GM21526 (cell line): ENCODE results near the gene KDM5A.

Experiments used
- ATAC-seq: cut with Tn5 transposase; IDR thresholded peaks from one replicate; pipeline ENCODE4 v1.9.1; 2021; ENCODE audit warnings: moderate library complexity; ENCODE audit not compliant: unreplicated experiment, low FRiP score

KDM5A gene

DNA sequence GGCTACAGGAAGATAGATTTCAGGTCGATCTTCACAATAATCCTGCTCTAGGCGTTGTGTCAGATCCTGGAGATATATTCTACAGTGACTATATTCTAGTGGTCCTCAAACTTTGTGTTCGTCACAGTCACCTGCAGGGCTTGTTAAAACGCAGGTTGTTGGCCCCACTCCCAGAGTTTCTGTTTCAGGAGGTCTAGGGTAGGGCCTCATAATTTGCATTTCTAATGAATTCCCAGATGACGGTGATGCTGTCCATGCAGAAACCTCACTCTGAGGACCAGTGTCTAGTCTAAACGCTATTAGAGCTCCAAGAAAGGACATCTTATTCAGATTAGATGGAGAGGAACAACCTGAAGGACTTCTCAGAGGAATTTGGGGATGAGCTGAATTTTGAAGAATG lies 113.3 kb downstream of the KDM5A start:
- no peak for ATAC-seq

DNA sequence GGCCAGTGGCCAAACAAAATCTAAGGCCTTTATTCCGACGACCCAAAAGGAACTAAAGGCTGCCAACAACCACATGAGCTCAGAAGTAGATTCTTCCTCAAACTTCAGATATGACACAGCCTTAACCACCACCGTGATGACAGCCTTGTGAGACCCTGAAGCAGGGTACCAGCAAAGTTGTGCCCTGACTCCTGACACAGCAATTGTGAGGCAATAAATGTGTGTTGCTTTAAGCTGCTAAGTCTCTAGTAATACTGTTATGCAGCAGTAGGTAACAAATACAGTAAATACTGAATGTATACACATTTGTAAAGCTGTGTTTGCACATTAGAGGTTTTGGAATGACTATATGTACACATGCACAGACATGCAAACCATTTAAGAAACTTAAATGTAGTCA lies 115.7 kb downstream of the KDM5A start:
- no peak for ATAC-seq

DNA sequence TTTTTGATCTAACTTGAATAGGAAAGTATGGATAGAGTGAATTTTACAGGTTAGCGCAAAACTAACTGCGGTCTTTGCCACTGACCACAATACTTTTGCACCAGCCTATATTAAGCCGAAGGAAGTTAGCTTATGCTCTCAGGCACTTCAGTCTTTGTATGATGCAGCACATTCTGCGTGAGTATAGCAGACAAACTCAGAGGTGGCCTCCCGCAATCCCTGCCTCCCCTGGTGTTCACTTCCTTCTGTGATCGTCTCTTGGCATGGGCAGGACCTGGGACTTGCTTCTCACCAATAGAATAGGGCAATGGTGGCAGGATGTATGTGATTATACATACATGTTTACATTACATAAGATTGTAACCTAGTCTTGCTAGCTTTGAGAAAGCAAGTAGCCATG lies 116.2 kb downstream of the KDM5A start:
- ATAC-seq = no peak

DNA sequence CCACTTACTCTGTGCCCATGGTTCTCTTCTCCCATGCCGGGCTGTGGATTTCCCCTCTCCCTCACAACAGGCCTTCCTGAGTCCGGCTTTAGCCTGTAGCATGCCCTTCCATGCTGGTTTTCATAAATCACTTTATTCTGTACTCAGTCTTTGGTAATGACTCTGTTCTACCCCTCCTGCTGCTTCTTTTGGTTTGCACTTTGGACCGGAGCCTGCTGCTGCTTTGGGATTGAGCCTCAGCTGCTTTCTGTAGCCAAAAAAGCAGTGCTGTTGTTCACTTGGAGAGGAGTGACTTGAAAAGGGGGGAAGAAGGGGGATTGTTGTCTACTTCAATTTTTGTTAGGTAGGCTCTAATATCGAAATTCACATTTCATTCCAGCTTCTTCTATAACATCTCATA lies 118.0 kb downstream of the KDM5A start:
- no peak for ATAC-seq

DNA sequence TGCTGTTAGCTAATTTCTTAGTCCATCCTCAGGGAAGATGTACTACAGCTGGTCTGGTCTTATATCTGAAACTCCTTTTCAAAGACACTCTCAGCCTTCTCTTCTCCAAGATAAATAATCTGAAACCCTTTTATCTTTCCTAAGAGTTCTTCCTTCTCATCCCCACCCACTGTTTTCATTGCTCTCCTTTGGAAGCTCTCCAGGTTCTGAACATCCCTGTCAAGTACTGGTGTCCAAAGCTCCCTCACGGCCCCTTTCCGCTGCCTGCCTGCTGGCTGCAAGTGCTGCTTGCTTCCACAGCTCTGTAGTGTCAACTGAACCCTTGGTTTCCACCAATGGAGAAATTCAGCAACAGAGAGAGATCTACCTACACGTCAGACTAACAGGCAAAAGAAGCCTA lies 119.9 kb downstream of the KDM5A start:
- no peak for ATAC-seq

DNA sequence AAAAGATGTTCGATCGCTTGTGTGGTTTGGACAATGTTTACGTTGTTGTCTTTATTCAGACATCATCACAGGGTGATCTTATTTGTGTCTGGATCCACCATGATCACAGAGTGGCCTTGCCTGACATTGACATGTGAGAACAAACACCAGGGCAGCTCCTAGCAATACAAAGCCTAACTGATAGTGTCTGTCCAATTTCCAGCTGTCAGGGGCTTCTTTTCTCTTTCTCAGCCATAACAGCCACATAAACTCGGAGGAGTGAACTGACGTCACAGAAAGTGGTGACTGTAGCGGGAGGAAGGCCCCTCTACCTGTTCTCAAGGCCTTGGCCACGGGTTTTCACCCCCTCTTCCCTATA lies 120.7 kb downstream of the KDM5A start:
- ATAC-seq = no peak

DNA sequence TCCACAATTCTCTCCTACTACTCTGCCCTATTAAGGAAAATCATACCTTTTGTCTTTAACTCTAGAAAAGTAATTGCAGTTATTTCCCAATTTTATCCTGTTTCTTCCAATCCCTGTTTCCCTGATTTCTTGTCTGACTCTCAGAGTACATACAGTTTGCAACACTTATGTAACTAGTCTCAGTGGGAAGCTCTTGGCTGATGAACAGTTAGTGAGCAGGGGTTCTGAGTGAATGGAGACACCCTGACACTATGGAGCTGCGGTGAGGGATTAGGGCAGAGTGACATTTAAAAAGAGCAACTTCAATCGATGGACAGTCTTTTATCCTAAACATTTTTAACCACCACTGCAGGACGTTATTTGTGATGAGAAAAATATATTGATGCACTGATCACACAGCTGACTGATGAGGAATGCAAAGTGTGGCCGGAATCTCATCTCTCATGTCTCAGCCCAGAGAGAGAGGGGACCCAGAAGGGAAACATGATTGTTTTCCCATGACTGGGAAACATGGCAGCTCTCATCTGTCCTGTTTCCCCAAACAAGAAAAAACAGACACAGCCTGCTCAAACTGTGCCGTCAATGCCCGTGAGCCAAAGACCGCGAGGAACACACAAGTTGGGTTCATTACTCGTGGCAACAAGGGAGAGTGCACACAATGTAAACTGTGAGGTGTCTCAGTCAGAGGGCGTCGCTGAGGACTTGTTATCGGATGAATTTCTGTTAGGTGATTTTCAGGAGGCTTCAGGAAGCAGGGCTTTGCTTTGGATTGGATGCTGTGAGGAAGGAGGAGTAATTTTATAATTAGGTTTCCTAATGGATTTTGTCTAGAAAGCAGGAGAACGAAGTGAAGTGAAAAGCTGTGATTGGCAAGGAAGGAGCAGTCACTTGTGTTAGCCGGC lies 121.3 kb downstream of the KDM5A start:
- no peak for ATAC-seq

DNA sequence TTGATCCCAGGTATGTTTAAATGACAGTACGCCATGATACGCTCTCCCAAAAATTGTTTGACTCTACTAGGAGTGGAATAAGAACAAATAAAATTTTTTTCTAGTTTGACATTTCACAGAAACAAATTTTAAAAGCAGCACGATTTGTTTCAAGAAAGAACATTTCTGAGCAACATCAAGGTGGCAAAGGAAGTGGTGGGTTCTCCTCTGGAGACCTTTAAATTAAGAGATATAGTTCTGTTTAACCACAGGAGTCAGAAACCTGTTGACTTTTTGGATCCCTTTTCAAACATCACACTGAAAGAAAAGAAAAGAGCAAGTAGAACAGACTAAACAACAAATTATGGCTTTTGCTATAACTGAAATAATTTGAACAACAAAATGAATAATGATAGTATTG lies 124.0 kb downstream of the KDM5A start:
- no peak for ATAC-seq

DNA sequence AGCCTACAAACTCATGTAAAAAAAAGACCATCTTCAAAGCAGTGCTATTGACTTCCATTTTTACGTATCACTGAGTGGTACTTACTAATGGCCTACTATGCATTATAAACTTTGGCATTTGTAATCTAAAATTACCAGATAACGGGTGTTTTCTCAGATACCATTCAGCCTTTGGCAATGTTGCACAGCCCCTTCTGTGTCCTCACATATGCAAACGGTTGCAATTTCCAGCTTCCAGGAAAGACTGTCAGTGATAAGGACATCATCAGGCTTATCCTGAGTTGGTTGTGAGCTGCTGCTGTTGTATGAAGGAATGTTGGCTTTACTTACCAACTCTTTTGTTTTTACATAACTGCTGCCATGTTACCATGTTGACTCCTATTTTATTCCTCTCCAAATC lies 124.9 kb downstream of the KDM5A start:
- no peak for ATAC-seq

DNA sequence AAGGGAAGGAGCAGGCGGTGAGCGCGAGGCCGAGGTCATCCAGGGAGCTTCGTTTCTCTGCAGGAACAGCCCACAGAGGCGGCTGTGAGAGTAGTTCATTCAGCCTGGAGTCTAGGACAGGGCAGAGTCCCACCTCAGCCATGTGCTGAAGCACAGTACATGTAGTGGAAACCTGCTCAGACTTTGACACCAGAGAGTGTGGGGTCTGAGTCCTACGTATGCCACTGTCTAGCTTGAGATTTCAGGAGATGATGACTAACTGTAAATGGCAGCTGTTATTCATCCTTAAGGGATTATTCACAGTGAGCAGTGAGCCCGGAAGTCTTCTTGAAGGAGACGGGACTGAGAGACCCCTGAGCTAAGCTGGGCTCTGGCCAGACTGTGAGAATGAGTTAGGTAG lies 125.5 kb downstream of the KDM5A start:
- no peak for ATAC-seq

DNA sequence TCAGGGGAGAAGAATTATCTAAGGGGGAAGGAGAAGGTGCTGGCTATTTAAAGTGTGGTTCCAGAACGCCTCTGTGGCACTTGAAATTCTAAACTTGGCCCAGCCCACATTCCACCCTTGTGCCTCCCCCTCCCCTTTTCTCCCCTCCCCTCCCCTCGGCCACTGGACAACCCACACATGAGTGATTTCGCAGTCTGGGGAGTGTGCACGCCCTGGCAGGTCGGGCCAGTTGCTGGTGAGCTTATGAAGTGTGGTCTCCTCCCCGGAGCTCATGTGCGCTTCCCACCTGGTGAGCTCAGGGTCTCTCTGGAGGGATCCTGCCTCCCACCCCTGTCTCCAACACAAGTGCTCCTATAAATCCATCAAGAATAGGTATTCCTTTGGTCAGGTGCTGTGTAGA lies 126.3 kb downstream of the KDM5A start, which contains the start of gene SLC6A13:
SLC6A13 (minus strand) TSS at position 20 of the 400 bp plus-strand sequence. CDS start 2,784 bp downstream, outside the sequence.
- no peak for ATAC-seq

DNA sequence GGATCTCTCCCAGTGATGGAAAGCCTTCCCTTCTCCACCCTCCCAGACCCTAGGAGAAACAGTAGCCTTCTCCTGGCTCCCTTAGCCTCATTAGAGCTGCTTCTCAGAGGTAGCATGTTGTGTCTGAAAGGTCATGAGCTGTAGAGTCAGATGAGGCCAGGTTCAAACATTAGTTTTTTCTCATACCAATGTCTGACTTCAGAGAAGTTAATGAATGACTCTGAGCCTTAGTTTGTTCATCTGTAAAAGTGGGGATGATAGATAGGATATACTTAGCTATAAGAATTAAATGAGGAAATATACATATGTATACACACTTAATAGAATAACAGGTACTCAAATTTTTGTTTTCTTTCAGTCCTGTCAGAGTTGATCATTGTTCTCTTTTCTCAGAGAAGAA lies 127.0 kb downstream of the KDM5A start:
- ATAC-seq = no peak

DNA sequence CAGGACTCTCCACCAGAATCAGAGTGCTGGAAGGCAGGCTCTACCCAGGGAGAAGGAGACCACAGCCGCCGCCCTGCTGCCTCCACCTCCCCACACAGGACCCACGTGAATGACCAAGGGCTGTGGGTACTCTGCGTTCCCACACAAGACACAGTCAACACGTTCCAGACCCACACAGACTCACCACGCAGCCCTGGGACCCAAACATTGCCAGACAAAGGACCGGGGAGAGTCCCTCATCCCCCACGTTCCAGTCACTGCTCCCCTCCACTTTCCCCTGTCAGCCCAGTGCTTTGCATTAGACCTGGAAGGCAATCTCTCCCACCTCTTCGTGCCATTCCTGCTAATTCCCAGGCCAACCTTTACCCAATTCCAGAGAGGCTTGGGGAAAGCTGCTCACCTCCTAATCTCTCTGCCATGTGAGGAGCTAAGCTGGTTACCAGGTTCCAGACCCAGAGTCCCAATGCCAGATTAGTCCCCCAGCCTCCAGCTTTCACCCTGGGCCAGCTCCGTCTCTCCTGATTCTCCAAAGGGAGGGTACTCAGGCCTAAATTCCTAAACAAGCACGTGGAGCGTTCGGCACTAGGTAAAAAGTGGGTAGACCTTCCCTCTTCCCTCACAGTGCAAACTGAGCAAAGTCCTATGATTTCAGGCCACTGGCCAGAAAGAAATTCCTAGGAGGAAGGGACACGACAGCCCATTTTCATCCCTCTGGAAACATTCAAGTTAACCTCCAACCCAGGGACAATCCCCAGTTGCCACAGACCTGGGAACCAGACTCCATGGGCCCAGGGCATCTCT lies 131.4 kb downstream of the KDM5A start:
- ATAC-seq = no peak

DNA sequence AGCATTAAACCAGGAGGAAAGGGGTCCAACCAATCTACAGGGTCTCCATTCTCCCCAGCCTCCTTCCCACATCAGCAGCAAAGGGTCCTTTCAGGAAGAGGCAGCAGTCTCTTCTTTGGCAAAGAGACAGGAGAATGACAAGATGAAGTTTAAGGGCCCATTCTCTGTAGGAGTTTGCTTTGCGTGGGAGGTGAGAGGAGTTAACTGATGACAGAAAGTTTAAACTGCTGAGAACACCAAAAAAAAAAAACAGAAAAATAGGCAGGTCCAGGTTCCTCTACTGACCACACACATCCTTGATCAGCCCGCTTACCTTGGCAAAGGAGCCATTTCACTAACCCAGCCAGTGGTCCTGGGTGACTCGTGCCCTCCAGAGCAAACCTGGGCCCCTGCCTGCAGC lies 132.2 kb downstream of the KDM5A start:
- ATAC-seq = no peak

DNA sequence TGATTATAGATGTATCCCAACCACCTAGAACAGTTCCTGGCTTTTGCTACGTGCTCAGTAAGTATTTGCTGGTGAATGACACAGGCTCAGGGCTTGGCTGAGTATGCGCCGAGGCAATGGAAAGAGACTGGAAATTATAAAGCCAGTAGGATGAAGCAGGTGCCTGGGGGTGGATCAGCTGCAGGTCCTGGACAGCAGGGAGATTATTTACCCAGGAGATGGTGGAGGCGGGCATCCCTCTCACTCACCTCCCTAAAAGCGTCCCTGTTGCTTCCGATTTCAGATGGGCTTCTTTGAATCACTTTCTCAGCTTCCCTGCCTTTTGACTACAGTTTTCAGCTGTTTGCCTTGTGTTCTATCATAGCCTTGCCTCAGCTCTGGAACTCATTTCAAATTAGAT lies 132.9 kb downstream of the KDM5A start:
- ATAC-seq = no peak

DNA sequence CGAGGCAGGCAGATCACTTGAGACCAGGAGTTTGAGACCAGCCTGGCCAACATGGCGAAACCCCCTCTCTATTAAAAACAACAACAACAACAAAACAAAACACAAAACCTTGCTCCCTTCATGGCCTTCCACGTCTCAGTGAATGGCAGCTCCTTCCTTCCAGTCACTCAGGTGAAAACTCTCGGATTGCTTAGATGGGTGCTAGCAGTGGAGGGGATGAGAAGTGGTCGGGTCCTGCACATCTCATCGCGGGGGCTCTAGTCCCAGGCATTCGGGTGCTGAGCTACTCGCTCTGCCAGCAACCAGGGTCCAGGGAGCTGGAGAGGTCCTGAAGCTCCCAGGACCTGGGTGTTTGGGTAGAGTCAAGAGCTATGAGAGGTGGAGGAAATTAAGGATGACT lies 134.2 kb downstream of the KDM5A start:
- no peak for ATAC-seq

DNA sequence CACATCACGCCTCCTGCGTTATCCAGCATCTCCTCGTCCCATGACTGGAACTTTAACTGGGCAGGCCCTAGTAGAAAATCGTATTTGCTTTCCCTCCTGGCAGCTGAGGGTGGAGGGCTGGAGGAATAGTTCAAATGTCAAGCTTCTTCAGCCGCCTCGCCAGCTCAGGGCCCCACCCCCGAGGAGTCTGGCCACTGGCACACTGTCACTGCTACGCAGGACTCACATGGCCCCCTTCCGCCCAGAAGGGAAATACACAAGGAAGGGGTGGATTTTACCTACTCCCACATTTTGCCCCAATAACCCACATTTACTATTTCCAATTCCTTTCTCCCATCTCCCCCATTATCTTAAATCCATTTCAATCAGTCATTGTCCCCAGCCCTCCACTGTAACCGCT lies 135.1 kb downstream of the KDM5A start:
- no peak for ATAC-seq

DNA sequence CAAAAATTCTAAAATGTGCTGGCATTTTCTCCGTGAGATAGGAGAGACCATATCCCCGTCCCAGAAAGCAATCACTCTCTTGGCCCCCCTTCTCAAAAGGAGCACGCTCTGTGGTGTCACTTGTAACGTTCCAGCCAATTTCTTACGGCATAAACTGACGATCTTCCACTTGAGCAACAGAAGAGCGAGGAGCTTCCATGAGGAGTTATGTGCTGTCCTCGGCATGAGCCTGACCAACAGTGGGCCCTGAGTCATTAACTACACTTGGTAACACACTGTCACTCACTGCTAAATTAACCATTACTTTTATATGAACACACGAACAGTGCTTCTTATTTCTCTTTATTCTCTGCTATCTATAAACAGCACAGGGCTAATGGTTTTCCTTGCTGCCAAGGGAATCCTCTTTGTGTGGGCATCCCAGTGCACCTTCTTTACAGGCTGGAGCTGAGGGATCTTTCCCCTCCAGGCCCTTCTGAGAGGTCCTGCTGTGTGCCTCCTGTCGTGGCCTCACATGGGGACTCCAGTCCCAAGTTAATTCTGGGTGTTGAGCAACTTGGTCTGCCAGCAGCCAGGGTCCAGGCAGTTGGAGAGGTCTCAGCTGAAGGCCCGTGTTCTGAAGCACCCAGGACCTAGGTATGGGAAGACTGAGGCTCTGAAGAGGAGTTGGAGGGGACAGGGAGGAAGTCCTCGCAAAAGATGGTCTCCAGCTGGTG lies 135.8 kb downstream of the KDM5A start:
- no peak for ATAC-seq

DNA sequence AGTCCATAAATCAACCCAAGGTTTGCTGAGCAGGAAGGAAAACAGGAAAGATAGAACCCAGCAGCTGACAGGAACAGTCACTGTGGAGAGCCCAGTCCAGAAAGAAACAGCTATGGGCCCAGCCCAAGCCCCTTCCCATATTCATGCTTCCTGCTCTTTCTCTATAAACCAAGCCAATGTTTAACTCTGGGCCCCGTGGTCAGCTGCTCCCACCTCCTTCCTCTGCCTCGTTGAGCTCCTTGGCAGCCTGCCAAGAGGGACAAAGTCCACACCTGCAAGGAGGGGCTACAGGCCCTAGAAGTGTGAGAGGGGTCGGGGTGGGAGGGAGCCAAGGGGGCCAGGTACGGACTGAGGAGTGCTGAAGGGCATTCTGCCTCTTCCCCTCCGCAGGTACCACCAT lies 136.5 kb downstream of the KDM5A start:
- ATAC-seq = no peak

DNA sequence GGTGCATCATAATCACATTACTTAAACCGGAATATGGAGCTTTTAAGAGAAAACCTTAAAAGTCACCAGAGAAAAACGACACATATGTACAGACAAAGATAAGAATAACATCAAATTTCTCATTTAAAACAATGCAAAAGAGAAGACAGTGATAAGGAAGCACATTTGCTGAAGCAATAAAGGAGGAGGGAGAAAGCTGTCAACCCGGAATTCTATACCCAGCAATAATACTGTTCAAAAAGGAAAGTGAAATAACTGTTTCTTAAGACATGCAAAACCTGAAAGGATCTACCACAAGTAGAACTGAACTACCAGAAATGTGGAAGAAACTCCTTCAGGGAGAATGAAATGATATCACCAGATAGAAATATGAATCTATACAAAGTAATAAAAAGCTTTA lies 141.8 kb downstream of the KDM5A start:
- ATAC-seq = no peak

DNA sequence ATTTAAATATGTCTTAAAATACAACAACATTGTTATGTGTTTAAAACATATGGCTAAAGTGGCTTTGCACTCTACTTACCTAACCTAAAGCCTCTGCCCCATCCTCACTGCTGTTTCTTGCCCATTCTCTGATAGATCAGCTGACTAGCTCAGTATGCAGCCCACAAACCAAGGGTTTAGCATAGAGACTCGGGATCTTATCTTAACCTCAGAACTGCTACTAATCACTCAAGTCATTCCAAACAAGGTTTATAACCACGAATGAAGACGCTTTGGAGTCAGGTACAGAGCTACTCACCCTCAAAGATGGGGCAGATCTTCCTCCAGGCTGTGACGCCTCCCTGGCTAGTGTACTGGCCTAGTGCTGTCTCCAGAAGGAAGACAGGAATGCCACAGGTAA lies 145.7 kb downstream of the KDM5A start:
- ATAC-seq = no peak
